Activated effector memory CD4-positive, alpha-beta T cell treated with Interleukin-2 at 50 U/mL for 16 hours (primary cell): ENCODE measurements around the gene ATP11A.
A peak's percentile ranks its signal among the peaks of the same experiment; 100 is the strongest.
"Not testable (repeated sequence)": the region's sequence is repeated elsewhere in the genome, so short reads cannot be mapped to it uniquely, and the experiment has no call there.

Source experiments
- DNase-seq: peaks from one replicate; pipeline ENCODE4 v3.0.0-alpha.2; 2020

ATP11A gene

GRCh38 chr13:112671359-112671758 is 18.5 kb upstream of the ATP11A start:
- no peak for DNase-seq

DNA sequence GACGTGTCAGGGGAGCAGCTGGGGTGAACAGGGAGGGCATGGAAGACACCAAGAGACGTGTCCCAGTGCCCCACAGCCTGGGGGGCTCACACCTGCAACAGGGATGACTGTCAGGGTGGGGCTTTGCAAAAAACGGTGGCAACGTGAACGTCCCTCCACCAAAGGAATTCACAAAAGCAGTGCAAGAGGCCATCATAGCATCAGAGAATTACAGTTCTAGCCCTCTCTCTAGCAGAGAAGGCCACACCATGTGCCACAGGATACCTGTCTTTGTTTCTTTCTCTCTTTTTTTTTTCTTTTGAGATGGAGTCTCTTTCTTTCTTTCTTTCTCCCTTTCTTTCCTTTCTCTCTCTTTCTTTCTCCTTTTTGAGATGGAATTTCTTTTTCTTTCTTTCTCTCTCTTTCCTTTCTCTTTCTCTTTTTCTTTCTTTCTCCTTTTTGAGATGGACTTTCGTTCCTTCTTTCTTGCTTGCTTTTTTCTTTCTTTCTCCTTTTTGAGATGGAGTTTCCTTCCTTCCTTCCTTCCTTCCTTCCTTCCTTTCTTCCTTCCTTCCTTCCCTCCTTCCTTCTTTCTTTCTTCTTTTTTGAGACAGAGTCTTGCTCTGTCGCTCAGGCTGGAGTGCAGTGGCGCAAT is 17.1 kb upstream of the ATP11A start:
- no peak for DNase-seq

GRCh38 chr13:112674412-112675365 is 15.1 kb upstream of the ATP11A start:
- no peak for DNase-seq

GRCh38 chr13:112675366-112675756 is 14.5 kb upstream of the ATP11A start:
- no peak for DNase-seq

GRCh38 chr13:112677421-112677962 is 12.3 kb upstream of the ATP11A start:
- DNase-seq: not testable (repeated sequence)

GRCh38 chr13:112679381-112679780 is 10.5 kb upstream of the ATP11A start:
- DNase-seq: no peak

DNA sequence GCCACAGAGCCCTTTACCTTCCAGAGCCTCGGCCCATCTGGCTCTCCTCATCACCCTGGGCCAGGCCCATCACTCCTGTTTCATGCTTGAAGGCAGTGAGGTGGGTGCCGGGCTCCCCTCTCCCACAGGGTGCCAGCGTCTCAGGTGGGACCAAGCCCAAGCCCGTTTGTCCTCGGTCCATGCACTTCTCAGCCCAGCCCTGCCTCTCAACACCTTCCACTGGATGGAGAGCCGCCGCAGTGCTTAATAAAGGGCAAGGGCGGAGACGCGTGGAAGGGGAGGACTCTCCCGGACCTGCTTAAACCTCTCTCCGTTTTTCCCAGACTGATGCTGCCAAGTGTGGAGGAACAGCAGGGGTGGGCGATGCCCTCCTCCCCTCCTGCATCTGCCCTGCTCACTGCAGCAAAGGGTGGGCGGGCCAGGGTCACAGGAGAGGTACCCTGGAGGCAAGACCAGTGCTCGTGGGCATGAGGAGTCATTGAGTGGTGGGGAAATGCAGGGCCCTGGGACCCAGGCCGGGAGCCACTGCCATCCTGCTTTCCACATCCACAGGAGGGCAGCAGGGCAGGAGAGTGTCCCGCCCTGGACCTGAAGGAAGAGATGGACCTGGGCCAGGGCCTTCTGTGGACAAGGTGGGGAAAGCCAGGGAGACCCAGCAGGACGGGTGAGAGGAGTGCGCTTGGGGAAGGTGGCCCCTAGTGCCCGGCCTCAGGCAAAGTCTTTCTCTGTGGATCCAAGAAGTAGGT is 9.7 kb upstream of the ATP11A start:
- DNase-seq: no peak

- DNase-seq: no peak
These were observed 9.0 kb upstream of the ATP11A start for GRCh38 chr13:112680741-112681360.

- DNase-seq: no peak
These were observed 6.3 kb upstream of the ATP11A start for GRCh38 chr13:112683581-112683980.

- DNase-seq: no peak
These were observed 5.6 kb upstream of the ATP11A start for GRCh38 chr13:112684071-112684845.

DNA sequence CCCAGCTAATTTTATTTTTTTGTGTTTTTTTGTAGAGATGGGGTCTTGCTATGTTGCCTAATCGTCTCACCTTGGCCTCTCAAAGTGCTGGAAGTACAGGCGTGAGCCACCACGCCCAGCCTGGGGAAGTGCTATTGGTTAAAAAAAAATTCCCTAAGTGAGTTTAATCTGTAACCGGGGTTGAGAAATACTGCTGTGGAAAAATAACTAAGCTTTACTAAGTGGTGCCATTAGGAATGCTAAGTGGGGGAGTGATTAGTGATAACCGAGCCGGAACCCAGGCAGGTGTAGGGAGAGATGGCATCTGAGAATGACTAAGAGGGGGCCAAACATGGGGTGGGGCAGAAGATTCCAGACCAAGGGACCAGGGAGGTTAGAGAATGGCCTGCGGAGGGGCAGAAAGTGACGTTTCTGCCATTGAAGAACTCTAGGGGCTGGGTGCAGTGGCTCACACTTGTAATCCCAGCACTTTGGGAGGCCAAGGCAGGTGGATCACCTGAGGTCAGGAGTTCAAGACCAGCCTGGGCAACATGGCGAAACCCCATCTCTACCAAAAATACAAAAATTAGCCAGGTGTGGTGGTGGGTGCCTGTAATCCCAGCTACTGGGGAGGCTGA is 4.5 kb upstream of the ATP11A start:
- DNase-seq: not testable (repeated sequence)

- no peak for DNase-seq
These were observed 3.9 kb upstream of the ATP11A start for GRCh38 chr13:112685896-112686295.

DNA sequence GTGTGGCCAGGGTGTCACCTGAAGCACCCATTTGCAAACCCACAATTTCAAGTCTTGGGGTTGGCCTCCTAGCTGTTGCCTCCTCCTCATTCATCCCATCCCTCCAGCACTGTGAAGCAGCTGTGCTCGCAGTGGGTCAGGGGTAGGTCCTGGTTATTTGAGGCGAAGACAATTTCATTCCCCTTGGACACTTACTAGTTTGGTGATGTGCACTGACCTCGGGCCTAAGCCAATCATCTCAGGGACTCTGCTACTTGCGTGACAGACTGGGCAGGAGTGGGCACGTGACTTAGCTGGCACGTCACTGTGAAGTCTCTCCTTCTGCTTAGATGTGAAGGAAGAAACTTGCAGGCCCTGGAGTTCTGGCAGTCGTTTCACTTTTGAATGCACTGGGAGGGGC is 3.5 kb upstream of the ATP11A start:
- no peak for DNase-seq

DNA sequence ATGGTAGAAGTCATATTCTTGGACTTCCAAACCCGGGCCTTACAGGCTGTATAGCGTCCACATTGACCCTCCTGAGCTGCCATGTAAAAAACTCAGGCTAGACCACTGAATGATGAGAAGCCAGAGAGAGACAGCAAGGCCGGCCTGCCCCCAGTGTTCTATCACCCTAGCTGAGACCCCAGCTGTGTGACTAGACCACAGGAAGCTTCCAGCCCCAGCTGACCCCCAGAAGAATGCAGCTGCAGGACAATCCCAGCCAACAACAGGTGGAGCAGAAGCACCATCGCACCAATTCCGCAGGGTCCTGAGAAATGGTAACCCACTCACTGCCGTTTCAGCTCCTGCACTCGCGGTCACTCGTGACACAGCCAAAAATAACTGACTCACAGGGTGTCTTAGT is 2.9 kb upstream of the ATP11A start:
- DNase-seq: no peak

- no peak for DNase-seq
These were observed 1.8 kb upstream of the ATP11A start for GRCh38 chr13:112687836-112688559.

DNA sequence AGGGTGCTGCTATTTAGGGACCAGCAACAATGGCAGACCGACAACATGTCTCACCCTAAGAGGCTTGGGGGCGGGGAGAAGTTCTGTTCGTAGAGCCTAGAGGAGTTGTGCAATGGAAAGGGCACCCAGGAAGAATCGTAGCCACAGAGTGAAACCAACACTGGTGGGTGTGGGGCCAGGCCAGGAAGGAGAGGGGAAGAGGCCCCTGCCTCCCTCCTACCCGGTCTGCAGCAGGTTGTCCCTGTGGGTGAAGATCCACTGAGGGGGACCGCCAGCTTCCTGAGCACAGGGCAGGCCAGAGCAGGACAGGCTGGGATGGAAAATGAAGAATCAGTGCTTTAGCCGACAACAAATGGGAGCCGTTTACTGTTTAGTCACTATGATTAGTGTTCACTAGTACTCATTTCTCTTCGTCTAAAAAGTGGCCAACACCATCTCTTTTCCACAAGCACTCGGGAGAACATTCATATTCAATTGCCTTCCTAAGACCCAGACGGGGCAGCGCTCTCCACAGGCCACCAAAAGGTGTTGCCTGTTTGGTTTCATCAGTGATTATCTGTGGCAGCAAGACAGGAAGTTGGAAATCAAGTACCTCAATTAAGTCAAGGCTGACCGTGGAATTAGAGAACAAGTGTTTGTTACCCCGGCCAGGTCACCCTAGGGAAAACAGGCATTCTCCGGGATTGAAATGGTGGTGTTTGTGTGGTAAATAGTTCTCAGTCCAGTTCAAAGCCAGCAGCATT is 1.1 kb upstream of the ATP11A start:
- DNase-seq: peak; percentile 27

- peak; percentile 13 for DNase-seq
These were observed 568 bp downstream of the ATP11A start for GRCh38 chr13:112690283-112690929.

GRCh38 chr13:112692104-112692503 is 2.3 kb downstream of the ATP11A start:
- no peak for DNase-seq

DNA sequence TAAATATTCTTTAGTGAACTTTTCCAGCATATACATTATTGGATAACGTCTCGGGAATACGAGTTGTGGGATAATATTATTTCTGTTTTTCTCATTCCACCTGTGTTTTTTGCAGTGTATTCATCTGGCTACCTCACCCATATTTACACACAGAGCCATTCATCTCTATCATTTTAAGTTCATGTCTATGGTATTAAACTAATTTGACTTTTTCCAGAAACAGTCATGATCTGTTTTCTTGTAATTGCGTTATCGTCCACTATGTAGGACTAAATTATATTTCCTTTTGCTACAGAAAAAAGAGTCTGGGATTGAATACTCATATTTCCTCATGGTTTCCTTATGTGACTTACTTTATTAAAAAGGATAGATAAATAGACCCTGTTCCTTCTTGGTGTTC is 2.7 kb downstream of the ATP11A start:
- no peak for DNase-seq
